Trophoblast cell (in vitro differentiated cells and primary cell): ENCODE data around the gene CNTFR.

Experiments
- DNase-seq, 2 donors: peaks; one replicate each; pipeline ENCODE4 v3.0.0-alpha.2; 2016
- H2AFZ ChIP-seq: 2 replicates; pipeline ENCODE4 v1.6.1; 2013; ENCODE audit warnings: low read length, moderate library complexity, mild to moderate bottlenecking; ENCODE audit not compliant: insufficient read depth, poor library complexity
- H2AK5ac ChIP-seq: 2 replicates; pipeline ENCODE4 v1.6.1; 2013; ENCODE audit warnings: mild to moderate bottlenecking, low read length
- H2BK120ac ChIP-seq: 2 replicates; pipeline ENCODE4 v1.6.1; 2013; ENCODE audit warnings: low read length, mild to moderate bottlenecking, moderate library complexity; ENCODE audit not compliant: insufficient read depth, poor library complexity
- H2BK12ac ChIP-seq: 2 replicates; pipeline ENCODE4 v1.6.1; 2013; ENCODE audit warnings: mild to moderate bottlenecking, low read length, moderate library complexity
- H2BK5ac ChIP-seq: 2 replicates; pipeline ENCODE4 v1.6.1; 2013; ENCODE audit warnings: low read length, low read depth, moderate library complexity, mild to moderate bottlenecking; ENCODE audit not compliant: poor library complexity
- H3K14ac ChIP-seq: 2 replicates; pipeline ENCODE4 v1.6.1; 2013; ENCODE audit warnings: mild to moderate bottlenecking, low read length
- H3K18ac ChIP-seq: 2 replicates; pipeline ENCODE4 v1.6.1; 2013; ENCODE audit warnings: mild to moderate bottlenecking, low read length
- H3K23ac ChIP-seq: 2 replicates; pipeline ENCODE4 v1.6.1; 2013; ENCODE audit warnings: low read length
- H3K27ac ChIP-seq: 2 replicates; pipeline ENCODE4 v1.5.1; 2013; ENCODE audit warnings: low read depth, mild to moderate bottlenecking, inconsistent platforms, low read length, moderate library complexity
- H3K27me3 ChIP-seq: 2 replicates; pipeline ENCODE4 v1.6.1; 2013; ENCODE audit warnings: inconsistent platforms, mild to moderate bottlenecking, low read length, moderate library complexity; ENCODE audit not compliant: insufficient read depth
- H3K36me3 ChIP-seq, 2 experiments: 1 replicate in 1 of 2; 2 replicates in 1 of 2; pipeline ENCODE4 v1.6.1; 2013; ENCODE audit warnings: low read length in 2 of 2, mild to moderate bottlenecking in 2 of 2, moderate library complexity in 1 of 2; ENCODE audit not compliant: insufficient read depth in 2 of 2, control insufficient read depth in 1 of 2
- H3K4ac ChIP-seq: 2 replicates; pipeline ENCODE4 v1.6.1; 2013; ENCODE audit warnings: low read depth, mild to moderate bottlenecking, low read length, moderate library complexity
- H3K4me1 ChIP-seq, 2 experiments: 1 replicate in 1 of 2; 2 replicates in 1 of 2; pipeline ENCODE4 v1.6.1; 2013; ENCODE audit warnings: low read length in 2 of 2, mild to moderate bottlenecking in 2 of 2, moderate library complexity in 1 of 2; ENCODE audit not compliant: insufficient read depth in 2 of 2, control insufficient read depth in 1 of 2
- H3K4me2 ChIP-seq: 2 replicates; pipeline ENCODE4 v1.6.1; 2013; ENCODE audit warnings: inconsistent platforms, mild to moderate bottlenecking, low read length, moderate library complexity
- H3K4me3 ChIP-seq: 2 replicates; pipeline ENCODE4 v1.5.1; 2013; ENCODE audit warnings: mild to moderate bottlenecking, low read depth, low read length, inconsistent platforms
- H3K79me1 ChIP-seq: one replicate; pipeline ENCODE4 v1.6.1; 2013; ENCODE audit warnings: low read length
- H3K79me2 ChIP-seq: 2 replicates; pipeline ENCODE4 v1.6.1; 2013; ENCODE audit warnings: low read length, mild to moderate bottlenecking; ENCODE audit not compliant: control insufficient read depth, insufficient read depth, poor library complexity
- H3K9ac ChIP-seq: 2 replicates; pipeline ENCODE4 v1.6.1; 2013; ENCODE audit warnings: mild to moderate bottlenecking, low read length
- H3K9me3 ChIP-seq: 2 replicates; pipeline ENCODE4 v1.6.1; 2013; ENCODE audit warnings: low read depth, mild to moderate bottlenecking, control low read depth, inconsistent platforms, low read length; ENCODE audit not compliant: insufficient read depth
- H4K12ac ChIP-seq: 2 replicates; pipeline ENCODE4 v1.6.1; 2013; ENCODE audit warnings: low read depth, mild to moderate bottlenecking, low read length, moderate library complexity
- H4K8ac ChIP-seq: 2 replicates; pipeline ENCODE4 v1.6.1; 2013; ENCODE audit warnings: low read depth, mild to moderate bottlenecking, low read length, moderate library complexity
- H4K91ac ChIP-seq: one replicate; pipeline ENCODE4 v1.6.1; 2013; ENCODE audit warnings: low read depth, mild to moderate bottlenecking, low read length, moderate library complexity
- WGBS: extraction: QIAGEN DNeasy Blood & Tissue Kit; methylation state at CpG from one replicate; pipeline ENCODE4 v1.1.7; 2013; ENCODE audit warnings: missing lambda C conversion rate; ENCODE audit not compliant: insufficient read length, insufficient coverage; ENCODE audit errors: extremely low coverage; 5-methylcytosine and 5-hydroxymethylcytosine counted together

Gene CNTFR

DNA sequence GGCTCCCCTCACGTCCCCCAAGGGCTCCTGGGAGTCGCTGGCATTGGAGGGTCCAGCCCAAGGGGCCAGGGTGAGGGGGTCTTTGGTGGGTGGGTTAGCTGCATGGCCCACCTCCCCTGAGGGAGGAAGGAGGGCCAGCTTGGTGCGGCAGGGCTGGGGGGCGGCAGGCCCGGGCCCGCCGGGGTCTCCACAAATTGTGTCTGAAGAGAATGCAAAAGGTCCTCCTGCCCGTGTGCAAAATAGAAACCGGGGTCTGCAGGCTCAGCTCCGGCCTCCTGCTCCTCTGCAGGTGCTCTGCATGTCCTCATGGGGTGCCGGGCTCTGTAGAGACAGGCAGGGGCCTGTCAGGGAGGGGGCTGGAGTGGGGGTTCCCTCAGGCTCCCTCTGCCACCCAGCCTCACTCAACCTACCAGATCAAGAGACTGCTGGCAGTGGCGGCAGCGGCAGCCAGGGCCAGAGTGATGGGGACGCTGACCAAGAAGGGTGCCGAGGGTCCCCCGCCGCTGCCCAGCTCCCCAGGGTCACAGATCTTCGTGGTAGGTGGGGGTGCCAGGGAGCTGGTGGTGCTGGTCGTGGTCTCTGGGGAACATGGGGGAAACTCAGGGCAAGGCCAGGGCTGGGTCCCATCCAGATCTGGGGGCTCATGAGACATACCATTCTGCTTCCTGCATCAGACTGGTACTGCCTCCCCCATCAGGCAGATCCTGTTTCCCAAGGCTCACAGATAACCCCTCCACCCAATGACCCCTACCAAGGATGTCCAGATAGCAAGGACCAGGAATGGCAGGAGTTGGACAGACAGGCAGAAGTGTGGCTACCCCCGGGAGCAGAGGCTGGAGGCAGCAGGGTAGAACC is 37.5 kb downstream of the CNTFR start:
- H2AK5ac ChIP-seq = no peak overlapping the region
- H3K9ac ChIP-seq = no peak overlapping the region
- H3K4me1 ChIP-seq = peaks cover 0 to 6% of the 10 kb centered on the region in 2 experiments
- H2BK12ac ChIP-seq = no peak overlapping the region
- H2AFZ ChIP-seq = no peak overlapping the region
- H2BK5ac ChIP-seq = no peak overlapping the region
- no peak overlapping the region for H3K14ac ChIP-seq
- H3K23ac ChIP-seq = no peak overlapping the region
- DNase-seq = no peak
- no peak overlapping the region for H3K4me3 ChIP-seq
- H3K9me3 ChIP-seq = peaks cover 6% of the 10 kb centered on the region
- no peak overlapping the region for H3K4ac ChIP-seq
- no CpG with 5 or more reads among the region's 20 CpGs for WGBS
- no peaks in the 10 kb centered on the region for H3K27me3 ChIP-seq
- H4K12ac ChIP-seq = no peak overlapping the region
- no peaks in the 10 kb centered on the region for H3K79me1 ChIP-seq
- H3K36me3 ChIP-seq = no peaks in the 10 kb centered on the region
- H3K79me2 ChIP-seq = no peaks in the 10 kb centered on the region
- H3K4me2 ChIP-seq = no peak overlapping the region
- H2BK120ac ChIP-seq = no peak overlapping the region
- H3K27ac ChIP-seq = no peak overlapping the region
- no peak overlapping the region for H4K91ac ChIP-seq
- no peak overlapping the region for H3K18ac ChIP-seq
- no peak overlapping the region for H4K8ac ChIP-seq

DNA sequence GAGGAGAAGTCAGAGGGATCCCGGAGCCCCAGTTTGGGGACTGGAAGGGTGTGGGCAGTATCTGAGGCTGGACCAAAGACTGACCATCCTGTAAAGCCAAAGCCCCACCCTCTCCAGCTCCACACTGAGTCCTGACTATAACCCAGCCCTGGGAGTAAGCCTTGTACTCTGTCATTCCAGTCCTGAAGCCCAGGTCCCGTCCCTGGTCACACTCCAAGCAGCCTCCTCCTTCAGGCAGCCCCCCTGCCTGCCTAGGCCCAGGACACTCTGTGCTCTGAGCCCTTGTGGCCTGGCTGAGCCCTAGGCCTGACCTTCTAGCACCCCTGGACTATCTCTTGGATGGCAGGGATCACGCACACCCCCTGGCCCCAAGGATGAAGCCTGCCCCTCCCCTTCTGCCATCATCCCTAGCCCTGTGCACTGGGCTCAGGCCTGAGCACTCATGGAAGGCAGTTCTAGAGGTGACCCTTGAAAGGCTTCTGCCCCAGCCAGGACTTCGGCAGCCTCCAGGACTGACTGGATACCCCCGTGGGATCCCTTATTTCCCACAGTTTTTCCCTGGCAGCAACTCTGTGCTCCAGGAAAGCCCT is 38.7 kb downstream of the CNTFR start:
- peaks cover 6% of the 10 kb centered on the region for H3K9me3 ChIP-seq
- no peak overlapping the region for H3K4ac ChIP-seq
- no peaks in the 10 kb centered on the region for H3K36me3 ChIP-seq
- H3K9ac ChIP-seq = no peak overlapping the region
- no peak overlapping the region for H3K4me2 ChIP-seq
- WGBS = no CpG with 5 or more reads among the region's 5 CpGs
- no peak overlapping the region for H3K27ac ChIP-seq
- no peak overlapping the region for H3K4me3 ChIP-seq
- no peak overlapping the region for H2BK120ac ChIP-seq
- no peak overlapping the region for H4K91ac ChIP-seq
- no peak overlapping the region for H3K23ac ChIP-seq
- H2BK12ac ChIP-seq = no peak overlapping the region
- H3K4me1 ChIP-seq = peaks cover 0 to 6% of the 10 kb centered on the region in 2 experiments
- no peaks in the 10 kb centered on the region for H3K27me3 ChIP-seq
- H3K79me1 ChIP-seq = no peaks in the 10 kb centered on the region
- H3K79me2 ChIP-seq = no peaks in the 10 kb centered on the region
- H4K12ac ChIP-seq = no peak overlapping the region
- H2BK5ac ChIP-seq = no peak overlapping the region
- no peak overlapping the region for H2AFZ ChIP-seq
- H3K14ac ChIP-seq = no peak overlapping the region
- H3K18ac ChIP-seq = no peak overlapping the region
- no peak overlapping the region for H2AK5ac ChIP-seq
- no peak for DNase-seq
- no peak overlapping the region for H4K8ac ChIP-seq

DNA sequence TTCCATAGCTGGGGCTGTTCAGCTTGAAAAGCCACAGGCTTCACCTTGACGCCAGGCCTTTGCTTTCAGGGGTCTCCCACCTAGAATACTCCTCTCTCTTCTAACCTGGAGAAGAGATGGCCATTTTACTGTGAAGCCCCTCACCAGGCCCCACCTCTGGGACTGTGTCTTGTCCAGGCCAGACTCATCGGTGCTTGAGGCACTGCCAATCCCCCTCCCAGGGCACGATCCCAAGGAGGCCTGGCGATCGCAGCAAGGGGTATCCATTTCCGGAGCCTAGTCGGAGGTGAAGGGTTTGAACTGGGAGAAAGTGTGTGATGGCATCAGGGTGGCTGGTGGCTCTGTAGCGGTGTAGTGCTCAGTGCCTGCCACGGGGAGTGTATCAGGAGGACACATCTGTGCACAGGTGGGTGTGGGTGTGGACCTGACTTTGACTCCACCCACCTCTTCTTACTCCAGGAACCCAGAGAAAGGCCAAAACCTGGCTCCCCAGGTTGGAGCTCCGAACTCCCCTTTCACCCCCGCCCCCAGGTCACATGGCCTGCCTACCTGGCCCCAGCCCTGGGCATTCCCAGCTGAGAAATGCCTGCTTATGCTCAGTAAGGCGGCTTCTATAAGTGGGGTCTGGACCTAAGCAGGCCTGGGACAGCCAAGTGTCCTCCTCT is 39.4 kb downstream of the CNTFR start:
- H2AK5ac ChIP-seq = no peak overlapping the region
- H3K79me1 ChIP-seq = no peaks in the 10 kb centered on the region
- no peak overlapping the region for H3K4ac ChIP-seq
- peaks cover 0 to 6% of the 10 kb centered on the region in 2 experiments for H3K4me1 ChIP-seq
- no peak overlapping the region for H2BK12ac ChIP-seq
- no peaks in the 10 kb centered on the region for H3K79me2 ChIP-seq
- no peak overlapping the region for H3K9ac ChIP-seq
- H3K23ac ChIP-seq = no peak overlapping the region
- no peak overlapping the region for H3K18ac ChIP-seq
- no peak overlapping the region for H2BK120ac ChIP-seq
- H2BK5ac ChIP-seq = no peak overlapping the region
- no peaks in the 10 kb centered on the region for H3K27me3 ChIP-seq
- no peak overlapping the region for H3K4me2 ChIP-seq
- H4K91ac ChIP-seq = no peak overlapping the region
- H3K36me3 ChIP-seq = no peaks in the 10 kb centered on the region
- H3K9me3 ChIP-seq = peaks cover 6% of the 10 kb centered on the region
- H4K8ac ChIP-seq = no peak overlapping the region
- H3K4me3 ChIP-seq = no peak overlapping the region
- no peak overlapping the region for H3K14ac ChIP-seq
- WGBS = no CpG with 5 or more reads among the region's 12 CpGs
- DNase-seq = no peak
- H2AFZ ChIP-seq = no peak overlapping the region
- H4K12ac ChIP-seq = no peak overlapping the region
- H3K27ac ChIP-seq = no peak overlapping the region

DNA sequence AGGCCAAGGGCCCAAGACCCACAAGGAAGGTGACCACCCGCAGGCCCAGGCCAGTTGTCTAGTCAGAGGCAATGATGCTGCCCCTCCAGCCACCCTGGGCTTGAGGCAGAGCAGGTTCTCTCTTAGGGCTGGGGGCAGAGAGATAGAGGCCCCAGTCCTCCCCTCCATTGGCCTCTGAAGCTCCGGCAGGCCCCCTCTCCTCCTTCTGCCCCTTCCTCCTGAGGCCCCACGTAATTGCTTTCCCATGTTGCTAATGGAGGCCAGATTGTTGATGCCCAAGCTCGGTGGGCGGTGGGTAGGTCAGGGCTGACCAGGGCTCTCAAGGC is 40.2 kb downstream of the CNTFR start:
- Histone ChIP-seq H3K18ac (no peak overlapping the region), H3K23ac (no peak overlapping the region), H3K4me1 (peaks cover 0 to 2% of the 10 kb centered on the region in 2 experiments), H2BK120ac (no peak overlapping the region), H3K4me2 (no peak overlapping the region), H3K79me1 (no peaks in the 10 kb centered on the region), H3K27me3 (no peaks in the 10 kb centered on the region), H4K8ac (no peak overlapping the region), H3K79me2 (no peaks in the 10 kb centered on the region), H3K9me3 (peaks cover 2% of the 10 kb centered on the region), H4K12ac (no peak overlapping the region), H4K91ac (no peak overlapping the region), H3K4me3 (no peak overlapping the region), H2BK12ac (no peak overlapping the region), H3K9ac (no peak overlapping the region), H2BK5ac (no peak overlapping the region), H3K27ac (no peak overlapping the region), H2AK5ac (no peak overlapping the region), H3K14ac (no peak overlapping the region), H2AFZ (no peak overlapping the region), H3K4ac (no peak overlapping the region), H3K36me3 (no peaks in the 10 kb centered on the region)
- no peak for DNase-seq
- no CpG with 5 or more reads among the region's 5 CpGs for WGBS
